Measurements from ENCODE around the gene PTPRF.

DNA sequence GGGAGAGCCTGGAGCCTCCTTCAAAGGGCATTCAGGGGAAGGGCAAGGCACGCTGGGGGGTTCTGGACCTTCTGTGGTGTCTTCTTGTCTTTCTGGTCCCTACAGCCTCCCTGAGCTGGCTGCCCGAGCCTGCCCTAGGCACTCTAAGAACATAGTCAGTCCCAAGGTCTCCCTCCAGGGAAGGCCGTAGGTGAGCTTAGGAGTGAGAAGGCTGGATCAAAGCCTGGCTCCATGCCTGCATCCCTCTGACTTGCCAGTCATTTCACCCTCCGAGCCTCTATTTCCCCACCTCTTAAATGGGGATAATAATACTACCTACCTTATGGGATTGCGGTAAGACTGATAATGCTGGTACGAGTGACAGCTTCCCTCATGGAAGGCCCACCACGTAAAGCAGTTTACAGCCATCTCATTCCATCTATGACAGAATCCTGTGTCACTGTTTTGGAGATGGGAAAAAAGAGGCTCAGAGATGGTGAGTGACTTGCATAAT, 20.8 kb downstream of the PTPRF start:
- TF ChIP-seq POLR2A (IDR thresholded peaks at IDR 0.05; ENCODE audit: extremely low read depth, insufficient read length): no peak
- TF ChIP-seq, protein P1, sequence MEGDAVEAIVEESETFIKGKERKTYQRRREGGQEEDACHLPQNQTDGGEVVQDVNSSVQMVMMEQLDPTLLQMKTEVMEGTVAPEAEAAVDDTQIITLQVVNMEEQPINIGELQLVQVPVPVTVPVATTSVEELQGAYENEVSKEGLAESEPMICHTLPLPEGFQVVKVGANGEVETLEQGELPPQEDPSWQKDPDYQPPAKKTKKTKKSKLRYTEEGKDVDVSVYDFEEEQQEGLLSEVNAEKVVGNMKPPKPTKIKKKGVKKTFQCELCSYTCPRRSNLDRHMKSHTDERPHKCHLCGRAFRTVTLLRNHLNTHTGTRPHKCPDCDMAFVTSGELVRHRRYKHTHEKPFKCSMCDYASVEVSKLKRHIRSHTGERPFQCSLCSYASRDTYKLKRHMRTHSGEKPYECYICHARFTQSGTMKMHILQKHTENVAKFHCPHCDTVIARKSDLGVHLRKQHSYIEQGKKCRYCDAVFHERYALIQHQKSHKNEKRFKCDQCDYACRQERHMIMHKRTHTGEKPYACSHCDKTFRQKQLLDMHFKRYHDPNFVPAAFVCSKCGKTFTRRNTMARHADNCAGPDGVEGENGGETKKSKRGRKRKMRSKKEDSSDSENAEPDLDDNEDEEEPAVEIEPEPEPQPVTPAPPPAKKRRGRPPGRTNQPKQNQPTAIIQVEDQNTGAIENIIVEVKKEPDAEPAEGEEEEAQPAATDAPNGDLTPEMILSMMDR (IDR thresholded peaks at IDR 0.05; ENCODE audit: low read depth, low read length): no peak
